HG03097 (cell line): ENCODE results near the gene OAT.

Experiments
- ATAC-seq: cut with Tn5 transposase; IDR thresholded peaks from one replicate; pipeline ENCODE4 v1.9.1; 2021; ENCODE audit not compliant: unreplicated experiment, low FRiP score

Gene OAT

DNA sequence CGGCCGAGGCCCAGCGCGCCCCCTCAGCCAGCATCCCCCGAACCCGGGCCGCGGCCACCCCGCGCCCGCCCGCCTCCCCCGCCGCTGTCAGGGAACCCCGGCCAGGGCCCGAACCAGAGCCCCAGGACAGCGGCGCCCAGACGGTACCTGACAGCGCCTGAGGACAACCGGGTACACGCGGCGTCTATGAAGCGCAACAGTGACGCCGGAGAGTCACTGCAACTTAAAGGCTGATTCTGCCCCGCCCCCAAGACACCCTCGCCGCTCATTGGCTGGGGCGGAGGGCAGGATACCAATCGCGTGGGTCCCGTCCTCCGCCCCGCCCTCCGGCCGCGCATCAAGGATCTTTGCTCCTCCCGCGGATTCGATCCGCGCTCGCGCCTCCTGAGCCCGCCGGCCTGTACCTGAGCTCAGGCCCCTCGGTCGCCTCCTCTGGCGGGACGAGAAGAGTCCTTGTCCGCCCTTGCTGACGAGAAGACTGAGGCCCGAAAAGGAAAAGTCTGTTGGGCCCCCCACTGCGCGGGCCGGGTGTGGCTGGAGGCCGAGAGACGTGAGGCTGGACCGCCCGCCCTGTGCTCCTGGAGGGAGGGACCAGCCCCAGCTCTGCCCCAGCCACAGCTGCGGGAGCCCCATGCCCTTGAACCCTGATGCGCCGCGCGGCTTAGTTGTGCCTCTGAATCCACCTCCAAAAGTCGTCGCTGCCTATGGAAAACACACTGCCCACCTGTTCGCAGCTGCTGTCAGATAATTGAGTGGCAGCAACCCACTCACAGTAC lies at the start of gene OAT:
OAT (minus strand) TSS at position 198 of the 776 bp plus-strand sequence. CDS start 6,752 bp downstream, outside the sequence.
- ATAC-seq: peak; percentile 88

DNA sequence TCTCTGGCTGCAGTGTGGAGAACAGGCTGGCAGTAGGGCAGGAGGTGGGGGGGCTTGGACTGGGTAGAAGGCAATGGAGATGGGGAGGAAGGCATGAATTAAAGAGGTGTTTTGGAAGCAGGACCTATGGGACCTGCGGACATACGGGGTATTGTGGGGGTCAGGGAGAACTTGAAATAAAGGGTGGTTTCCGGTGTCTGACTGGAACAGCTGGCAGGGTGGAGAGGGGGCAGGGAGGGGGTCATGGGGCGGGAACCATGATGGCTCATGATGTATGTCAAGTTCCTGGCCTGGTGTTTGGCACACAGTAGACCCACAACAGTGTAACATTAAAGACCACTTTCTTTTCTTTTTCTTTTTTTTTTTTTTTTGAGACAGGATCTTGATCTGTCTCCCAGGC lies 48.4 kb upstream of the OAT start:
- ATAC-seq: no peak

DNA sequence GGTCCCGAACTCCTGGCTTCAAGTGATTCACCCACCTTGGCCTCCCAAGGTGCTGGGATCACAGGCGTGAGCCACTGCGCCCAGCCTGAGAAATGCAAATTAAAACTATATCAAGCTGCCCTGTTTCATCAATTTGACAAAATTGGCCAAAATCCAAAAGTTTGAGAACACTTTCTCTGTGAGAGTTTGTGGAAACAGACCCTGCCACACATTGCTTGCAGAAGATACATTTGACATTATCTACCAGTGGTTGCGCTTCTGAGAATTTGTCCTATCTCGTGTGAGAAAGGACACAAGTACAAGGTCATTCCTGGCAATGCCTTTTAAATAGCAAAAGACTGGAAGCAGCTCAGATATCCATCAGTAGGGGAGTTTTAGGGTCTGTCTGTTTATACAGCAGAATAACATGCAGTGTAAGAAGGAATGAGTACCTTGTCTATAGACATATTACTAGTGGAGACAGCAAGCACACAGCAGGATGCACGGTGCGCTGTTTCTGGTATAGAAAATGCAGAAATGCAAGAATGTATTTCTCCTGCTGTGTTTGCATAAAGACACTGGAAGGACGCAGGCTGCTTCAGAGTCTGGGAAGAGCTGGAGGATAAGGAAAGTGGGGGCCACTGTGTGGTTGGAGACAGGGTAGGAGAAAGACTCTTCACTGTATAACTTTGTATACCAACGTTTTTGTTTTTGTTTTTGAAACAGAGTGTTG lies 47.2 kb upstream of the OAT start:
- ATAC-seq: no peak

DNA sequence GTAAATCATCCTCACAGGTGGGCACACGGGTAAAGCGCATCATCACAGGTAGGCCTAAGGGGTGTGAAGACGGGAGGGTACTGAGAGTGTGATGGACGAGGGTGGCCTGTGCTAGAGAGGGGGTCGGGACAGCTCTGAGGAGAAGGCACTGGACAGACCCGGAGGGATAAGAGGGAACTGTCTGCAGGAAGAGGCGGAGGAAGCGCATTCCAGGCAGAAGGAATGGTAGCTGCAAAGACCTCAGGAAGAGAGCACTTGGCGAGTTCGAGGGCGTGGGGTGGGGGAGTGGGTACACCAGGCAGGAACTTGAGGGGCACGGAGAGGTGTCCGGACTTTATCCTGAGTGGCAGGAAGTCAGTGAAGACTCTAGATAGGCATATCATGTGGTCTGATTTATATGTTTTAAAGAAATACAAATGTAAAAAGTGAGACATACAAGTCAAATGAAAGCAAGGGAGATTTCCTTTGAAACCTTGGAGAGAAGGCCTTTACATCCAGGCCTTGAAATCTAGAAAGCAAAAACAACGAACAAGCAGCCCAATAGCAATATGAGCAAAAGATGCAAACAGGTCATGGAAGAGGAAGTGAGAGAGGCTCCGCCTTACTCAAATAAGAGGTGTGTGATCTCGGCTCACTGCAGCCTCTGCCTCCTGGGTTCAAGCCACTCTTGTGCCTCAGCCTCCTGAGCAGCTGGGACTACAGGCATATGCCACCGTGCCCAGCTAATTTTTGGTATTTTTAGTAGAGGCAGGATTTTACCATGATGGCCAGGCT lies 46.5 kb upstream of the OAT start:
- no peak for ATAC-seq

DNA sequence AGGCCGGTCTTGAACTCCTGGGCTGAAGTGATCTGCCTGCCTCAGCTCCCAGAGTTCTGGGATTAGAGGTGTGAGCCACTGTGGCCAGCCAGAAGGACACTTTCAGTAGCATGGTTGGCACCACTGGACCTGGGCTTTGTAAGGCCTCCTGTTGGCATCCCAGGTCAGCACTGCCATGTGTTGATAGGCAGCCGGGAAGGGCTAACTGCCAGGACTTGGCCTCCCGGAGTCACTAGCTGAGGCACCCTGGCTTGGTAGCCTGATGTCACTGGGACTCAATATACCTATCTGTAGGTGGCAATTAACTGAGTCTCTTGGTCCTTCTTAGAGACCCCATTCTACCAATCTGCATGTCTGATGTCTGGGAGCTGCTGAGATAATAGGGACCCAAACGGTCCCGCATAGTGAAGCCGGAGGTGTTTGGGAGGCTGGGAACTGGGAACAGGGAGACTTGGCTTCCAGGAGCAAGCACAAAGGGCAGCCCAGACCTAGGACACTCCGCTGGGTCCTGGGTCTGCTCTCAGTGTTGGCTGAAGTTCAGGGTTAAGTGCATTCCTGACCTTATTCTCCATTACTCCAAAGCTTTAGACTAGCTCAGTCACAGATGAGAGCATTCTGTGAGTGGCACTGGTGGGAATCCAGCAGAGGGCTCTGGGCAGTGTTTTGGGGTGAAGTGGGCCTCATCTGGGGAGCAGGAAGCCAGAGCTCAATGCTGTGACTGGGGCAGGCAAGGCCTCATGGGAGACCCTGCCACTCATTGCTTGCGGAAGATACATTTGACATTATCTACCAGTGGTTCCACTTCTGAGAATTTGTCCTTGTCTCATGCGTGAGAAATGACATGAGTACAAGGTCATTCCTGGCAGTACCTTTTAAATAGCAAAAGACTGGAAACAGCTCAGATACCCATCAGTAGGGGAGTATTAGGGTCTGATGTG lies 45.6 kb upstream of the OAT start:
- ATAC-seq: no peak

DNA sequence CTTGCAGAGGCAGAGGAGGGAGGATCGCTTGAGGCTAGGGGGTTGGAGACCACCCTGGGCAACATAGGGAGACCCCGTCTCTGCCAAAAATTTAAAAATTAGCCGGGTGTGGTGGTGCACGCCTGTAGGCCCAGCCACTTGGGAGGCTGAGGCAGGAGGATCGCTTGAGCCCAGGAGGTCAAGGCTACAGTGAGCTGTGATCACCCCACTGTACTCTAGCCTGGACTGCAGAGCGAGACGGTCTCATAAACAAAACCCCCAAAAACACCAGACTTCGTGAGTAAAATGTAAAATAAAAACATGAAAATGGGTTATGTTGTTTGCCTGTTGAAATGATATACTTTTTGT lies 43.6 kb upstream of the OAT start:
- no peak for ATAC-seq

DNA sequence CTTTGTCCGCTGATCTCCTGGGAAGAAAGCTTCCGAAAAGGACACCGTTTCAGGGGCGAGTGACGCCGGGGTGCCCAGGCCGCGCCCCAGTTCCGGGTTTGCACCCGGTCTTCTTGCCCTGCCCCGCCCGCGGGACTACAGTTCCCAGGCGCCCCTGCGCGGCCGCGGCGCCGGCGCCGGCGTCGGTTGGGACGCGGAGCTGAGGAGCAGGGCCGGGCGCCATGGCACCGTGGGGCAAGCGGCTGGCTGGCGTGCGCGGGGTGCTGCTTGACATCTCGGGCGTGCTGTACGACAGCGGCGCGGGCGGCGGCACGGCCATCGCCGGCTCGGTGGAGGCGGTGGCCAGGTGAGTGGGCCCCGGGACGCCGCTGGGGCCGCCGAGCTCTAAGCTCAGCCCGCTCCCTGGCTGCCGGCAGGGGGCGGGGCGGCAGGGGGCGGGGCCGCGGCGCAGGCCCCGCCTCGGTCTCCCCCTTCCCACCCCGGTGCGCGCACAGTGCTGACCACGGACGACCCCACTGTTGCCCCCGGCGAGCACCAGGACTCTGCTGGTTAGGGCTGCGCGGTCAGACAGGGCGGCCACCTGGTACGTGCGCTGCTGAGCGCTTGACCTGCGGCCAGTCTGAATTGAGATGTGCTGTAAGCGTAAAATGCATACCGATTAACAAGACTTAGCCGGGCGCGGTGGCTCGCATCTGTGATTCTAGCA lies 43.1 kb upstream of the OAT start, which contains the start of gene LHPP:
LHPP (plus strand) TSS at position 182 of the 706 bp plus-strand sequence; CDS start at position 222, 40 bp downstream.
- ATAC-seq: peak; percentile 92

DNA sequence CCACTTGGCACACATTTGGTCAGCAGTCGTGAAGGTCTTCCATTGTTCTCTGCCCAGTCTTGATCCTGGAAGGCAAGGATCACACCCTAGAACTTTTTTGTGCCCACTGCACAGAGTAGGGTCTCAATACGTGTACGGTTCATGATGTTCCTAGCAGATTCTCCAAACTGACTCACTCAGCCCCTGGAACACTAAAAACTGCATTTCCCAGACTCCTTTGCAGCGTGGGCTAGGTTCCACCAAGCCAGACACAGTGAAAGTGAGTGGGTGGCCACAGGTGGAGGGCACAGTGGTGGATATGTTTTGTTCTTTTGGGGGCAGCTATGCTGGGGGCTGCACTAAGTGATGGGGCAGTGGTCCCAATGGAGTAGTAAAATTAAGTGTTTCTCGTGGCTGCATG lies 41.4 kb upstream of the OAT start:
- no peak for ATAC-seq

DNA sequence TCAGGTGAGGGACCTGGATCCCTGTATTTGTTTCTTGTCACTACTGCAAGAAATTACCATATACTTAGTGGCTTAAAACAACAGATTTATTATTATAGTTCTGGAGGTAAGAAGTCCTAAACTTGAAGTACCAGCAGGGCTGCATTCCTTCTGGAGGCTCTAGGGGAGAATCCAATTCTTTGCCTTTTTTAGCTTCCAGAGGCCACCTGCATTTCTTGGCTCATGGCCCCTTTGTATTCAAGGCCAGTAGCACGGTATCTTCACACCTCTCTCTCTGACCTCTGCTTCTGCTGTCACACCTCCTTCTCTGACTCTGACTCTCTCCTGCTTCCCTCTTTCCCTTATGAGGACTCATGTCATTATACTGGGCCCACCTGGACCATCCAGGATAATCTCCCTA lies 40.7 kb upstream of the OAT start:
- ATAC-seq: no peak

DNA sequence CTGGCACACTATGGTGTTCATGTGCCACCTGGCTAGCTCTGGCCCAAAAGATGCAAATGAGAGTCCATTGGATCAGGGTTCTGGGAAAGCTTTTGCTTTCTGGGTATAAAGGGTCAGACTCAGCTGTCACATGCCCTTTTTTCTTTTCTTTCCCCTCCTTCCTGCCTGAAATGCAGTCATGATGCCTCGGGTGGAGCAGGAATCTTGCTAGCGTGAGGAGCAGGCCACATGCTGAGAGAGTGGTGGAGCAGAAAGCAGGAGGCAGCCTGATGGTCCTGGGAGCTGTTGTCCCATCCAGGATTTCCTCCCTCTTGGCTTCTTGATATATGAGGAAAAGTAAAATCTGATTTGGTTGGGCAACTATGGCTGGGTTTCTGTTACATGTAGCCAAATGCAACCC lies 40.2 kb upstream of the OAT start:
- no peak for ATAC-seq

DNA sequence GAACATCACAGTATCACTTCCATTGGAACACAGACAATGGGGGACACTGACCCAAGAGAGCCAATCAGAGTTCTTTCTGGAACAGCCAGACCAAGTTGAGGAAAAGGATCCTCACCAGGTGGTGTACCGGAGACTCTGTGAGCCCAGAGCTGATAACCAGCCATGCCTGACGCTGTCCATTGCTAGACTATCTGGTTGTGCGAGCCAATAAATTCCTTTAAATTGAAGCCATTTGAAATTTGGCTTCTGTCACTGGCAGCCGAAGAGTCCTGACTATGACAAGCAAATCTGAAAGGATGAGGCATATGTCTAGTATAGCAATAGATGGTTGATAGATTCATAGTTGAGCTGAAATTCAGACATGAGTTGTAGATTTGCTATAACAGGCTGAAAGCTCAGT lies 39.8 kb upstream of the OAT start:
- no peak for ATAC-seq

DNA sequence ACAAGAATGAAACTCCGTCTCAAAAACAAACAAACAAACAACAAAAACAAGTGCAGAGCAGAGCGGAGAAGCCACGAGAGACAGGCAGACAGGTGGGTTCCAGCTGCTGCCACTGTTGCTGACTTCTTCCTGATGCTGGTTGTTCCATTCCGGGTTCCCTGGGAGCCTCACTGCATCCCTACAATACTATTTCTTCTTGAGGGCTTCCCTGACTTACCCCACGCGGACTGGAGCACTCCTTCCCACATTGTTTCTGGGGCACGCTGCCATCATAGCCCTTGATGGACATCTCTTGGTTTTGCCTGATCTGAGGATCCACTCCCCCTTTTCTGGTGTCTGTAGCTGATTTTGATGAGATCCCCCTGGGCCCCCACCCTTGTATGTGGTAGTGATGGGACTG lies 36.7 kb upstream of the OAT start:
- no peak for ATAC-seq

DNA sequence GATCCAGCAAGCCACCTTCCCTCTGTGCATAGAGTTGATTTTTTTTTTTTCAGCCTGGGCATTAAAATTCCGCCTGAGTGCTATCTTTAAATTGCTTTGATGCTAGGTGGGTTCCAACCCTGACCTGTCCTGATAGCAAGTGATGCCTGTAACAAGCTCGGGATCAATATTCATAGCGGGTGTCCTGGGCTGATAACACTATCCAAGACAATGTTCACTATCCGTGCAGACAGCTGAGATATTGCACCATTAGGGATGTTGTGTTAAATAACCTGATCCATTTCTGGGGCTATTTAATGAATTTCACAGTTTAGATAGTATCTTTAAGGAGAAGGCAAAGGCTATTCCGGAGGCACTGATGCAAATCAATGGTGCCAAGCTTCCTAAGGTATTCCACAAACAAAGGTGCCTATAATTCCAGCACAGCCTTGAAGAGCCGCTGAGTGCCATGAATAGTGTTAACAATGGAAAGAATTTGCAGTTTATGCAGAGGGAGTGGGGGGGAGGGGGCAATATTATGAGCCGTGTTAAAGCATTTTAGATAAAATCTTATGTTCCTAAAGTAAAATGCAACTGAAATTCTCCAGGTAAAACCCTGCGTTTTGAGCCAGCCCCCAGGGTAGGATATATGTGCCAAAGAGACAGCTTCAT lies 35.4 kb upstream of the OAT start:
- ATAC-seq: no peak

DNA sequence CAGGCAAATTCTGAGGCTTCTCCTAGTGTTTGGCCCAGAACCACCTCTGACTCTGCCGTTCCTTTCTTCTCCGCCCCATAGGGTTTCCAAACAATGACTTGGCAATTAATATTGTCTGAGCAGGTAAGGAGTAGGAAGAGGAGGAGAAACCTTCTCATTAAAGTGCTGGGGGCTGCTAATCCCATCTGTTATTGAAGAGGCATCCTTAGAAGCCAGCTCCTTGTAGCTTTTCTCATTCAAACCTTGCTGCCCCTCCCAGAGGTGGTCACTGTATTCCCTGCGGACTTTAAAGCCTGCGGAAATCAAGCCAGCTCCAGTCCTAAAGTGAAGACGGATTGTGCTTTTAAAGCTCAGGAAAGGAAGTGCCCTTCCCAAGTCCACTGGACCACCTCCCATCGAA lies 32.6 kb upstream of the OAT start:
- no peak for ATAC-seq

DNA sequence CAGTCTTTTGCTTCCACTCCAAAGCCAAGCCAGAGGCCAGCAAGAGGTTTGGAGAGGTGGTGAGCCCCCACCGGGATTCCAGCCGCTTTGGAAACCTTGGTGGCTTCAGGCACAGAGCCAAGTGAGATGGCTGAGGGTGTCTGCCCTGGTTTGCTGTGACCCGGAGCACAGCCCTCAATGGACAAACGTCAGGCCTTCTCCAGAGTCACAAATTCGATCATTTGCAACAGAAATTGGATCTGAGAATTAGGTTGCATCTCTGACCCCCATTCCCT lies 32.0 kb upstream of the OAT start:
- no peak for ATAC-seq

DNA sequence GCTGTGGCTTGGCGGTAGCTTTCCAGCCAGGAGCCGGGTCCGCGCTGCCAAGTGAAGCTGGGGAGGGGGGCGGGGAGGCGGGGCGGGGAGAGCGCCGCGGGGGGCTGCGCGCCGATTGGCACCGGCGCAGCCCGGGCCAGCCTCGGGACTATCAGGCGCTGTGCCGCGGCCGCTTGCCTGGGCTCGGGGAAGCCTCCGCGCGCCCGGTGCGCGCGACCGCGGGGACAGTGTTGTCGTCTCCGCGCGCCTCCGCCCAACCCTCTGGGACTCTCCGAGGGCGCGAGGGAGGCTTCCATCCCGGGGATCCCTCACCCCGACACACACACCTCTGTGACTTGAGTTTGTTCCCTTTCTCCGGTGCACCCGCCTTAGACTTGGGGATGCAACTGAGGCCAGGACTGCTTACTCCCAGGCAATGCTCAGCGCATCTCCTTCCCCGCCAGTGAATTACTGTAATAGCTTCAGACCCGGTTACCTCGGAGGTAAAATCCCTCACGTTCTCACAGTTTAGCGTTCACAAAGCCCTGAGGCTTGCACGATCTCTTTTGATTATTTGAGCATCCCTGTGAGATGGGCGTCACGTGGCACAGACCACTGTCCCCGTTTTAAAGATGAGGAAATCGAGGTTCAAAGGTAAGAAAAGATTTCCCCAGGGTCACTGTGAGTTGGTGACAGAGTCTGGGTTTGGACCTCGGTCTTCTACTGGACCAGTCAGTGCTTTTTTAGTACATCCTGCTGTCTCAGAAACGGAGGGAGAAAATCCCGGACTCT lies 31.5 kb upstream of the OAT start, which contains the start of gene NKX1-2:
NKX1-2 (minus strand) TSS at position 24 of the 771 bp plus-strand sequence. CDS start 92 bp downstream, outside the sequence.
- ATAC-seq: no peak

DNA sequence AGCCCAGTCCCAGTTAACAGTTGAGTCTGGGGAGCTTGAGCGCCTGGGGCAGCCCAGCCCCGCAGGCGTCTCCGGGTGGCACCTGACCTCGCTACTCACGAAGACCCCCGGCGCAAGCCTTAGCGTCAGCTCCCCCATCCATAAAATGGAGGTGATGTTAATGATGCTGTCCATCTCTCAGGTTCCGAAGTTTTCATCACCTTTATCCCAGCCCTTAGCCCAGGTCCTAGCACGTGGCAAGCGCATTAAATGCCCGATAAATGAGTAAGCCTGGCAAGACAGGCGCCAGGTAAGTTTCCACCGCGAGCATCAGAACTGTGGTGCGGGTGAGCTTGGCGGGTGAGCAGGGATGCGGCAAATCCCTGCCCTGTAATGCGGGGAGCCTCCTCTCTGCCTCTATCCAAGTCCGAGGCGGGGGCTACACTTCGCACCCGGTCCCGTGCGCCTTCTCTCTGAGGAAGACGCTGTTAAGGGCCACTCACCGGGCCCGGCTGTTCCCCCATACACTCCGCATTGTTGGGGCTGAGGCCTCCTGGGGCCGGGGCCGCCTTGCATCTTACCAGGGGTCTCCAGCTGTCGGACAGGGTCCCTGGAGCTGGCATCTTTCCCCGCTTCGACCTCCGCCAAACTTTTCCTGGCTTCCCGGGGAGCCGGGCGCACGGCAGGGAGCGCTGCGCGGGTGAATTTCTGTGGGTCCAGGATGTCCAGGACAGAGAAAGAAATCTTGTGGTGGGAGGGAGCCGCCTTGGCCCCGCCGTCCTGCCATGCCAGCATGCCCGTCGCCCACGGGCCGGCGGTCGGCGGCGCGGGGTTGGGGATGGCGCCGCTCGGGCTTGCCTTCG lies 30.7 kb upstream of the OAT start:
- ATAC-seq: no peak

DNA sequence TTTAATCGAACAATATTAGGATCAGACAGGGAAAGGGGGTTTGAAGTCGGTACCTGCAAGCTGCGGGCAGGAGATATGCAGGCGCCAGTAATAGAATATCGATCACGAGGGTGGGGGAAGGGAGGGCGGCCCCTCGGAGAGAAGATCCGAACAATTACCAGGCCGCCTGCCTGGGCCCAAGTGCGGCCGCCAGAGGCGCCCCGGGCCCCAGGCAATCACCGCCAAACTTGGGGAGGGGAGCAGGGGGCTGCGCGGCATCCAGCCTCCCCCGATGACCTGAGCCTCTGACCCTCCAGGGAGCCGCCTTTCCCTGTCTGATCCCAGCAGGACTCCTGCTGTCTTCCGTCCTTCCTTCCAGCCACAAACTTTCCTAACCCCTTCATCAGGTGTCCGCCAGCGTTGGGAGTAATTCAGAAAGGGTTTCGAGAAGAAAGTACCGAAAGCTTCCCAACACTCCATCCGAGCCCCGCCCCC lies 30.0 kb upstream of the OAT start:
- ATAC-seq: no peak
